ENCODE results near the gene CRELD2. TPM values are rescaled to one million over a fixed set of nuclear protein-coding genes. Genes with fewer than 3 reads are reported as not detected.

CRELD2 gene
- total and polyA plus RNA-seq, 2 donors from 2014 or later = 37.3 to 54.0 TPM

GRCh38 chr22:49873228-49873940, 45.0 kb upstream of the CRELD2 start:
- TF ChIP-seq CTCF (IDR thresholded peaks at IDR 0.05; ENCODE audit: borderline replicate concordance, extremely low read depth, insufficient read depth) = no peak
- Histone ChIP-seq H3K27ac (ENCODE audit: low read depth in 2 of 2, low read length in 2 of 2) (no peak overlapping the region), H3K36me3 (ENCODE audit: control insufficient read depth in 2 of 3, insufficient read depth in 3 of 3, low read length in 3 of 3) (peaks cover 0 to 3% (median 0%) of the 10 kb centered on the region in 3 donors), H3K4me3 (ENCODE audit: low read length in 3 of 3) (no peak overlapping the region), H3K9ac (ENCODE audit: low read length in 3 of 3) (no peak overlapping the region), H3K9me3 (ENCODE audit: control insufficient read depth in 2 of 3, insufficient read depth in 1 of 3, low read length in 3 of 3) (peaks cover 0 to 12% (median 4%) of the 10 kb centered on the region in 3 donors), H3K4me1 (ENCODE audit: control insufficient read depth in 2 of 3, insufficient read depth in 2 of 3, low read depth in 1 of 3, low read length in 3 of 3) (no peaks in the 10 kb centered on the region), H3K27me3 (ENCODE audit: control insufficient read depth, insufficient read depth, low read length) (no peaks in the 10 kb centered on the region)
- DNase-seq (no peak), FAIRE-seq (no peak)
- intact Hi-C loops (cut with DNase I) = no loop called here

GRCh38 chr22:49877642-49878041, 40.8 kb upstream of the CRELD2 start:
- no peak for FAIRE-seq
- no peaks in the 10 kb centered on the region for H3K4me1 ChIP-seq (ENCODE audit: control insufficient read depth in 2 of 3, insufficient read depth in 2 of 3, low read depth in 1 of 3, low read length in 3 of 3)
- intact Hi-C loops (cut with DNase I) = no loop called here
- no peak overlapping the region for H3K27ac ChIP-seq (ENCODE audit: low read depth in 2 of 2, low read length in 2 of 2)
- H3K36me3 ChIP-seq (ENCODE audit: control insufficient read depth in 2 of 3, insufficient read depth in 3 of 3, low read length in 3 of 3) = no peaks in the 10 kb centered on the region
- H3K27me3 ChIP-seq (ENCODE audit: control insufficient read depth, insufficient read depth, low read length) = no peaks in the 10 kb centered on the region
- no peak overlapping the region for H3K4me3 ChIP-seq (ENCODE audit: low read length in 3 of 3)
- H3K9ac ChIP-seq (ENCODE audit: low read length in 3 of 3) = no peak overlapping the region
- no peak for TF ChIP-seq CTCF (IDR thresholded peaks at IDR 0.05; ENCODE audit: borderline replicate concordance, extremely low read depth, insufficient read depth)
- H3K9me3 ChIP-seq (ENCODE audit: control insufficient read depth in 2 of 3, insufficient read depth in 1 of 3, low read length in 3 of 3) = no peaks in the 10 kb centered on the region
- DNase-seq = no peak

- no peak for FAIRE-seq
- Histone ChIP-seq H3K9me3 (ENCODE audit: control insufficient read depth in 2 of 3, insufficient read depth in 1 of 3, low read length in 3 of 3) (no peaks in the 10 kb centered on the region), H3K27ac (ENCODE audit: low read depth in 2 of 2, low read length in 2 of 2) (no peak overlapping the region), H3K27me3 (ENCODE audit: control insufficient read depth, insufficient read depth, low read length) (no peaks in the 10 kb centered on the region), H3K36me3 (ENCODE audit: control insufficient read depth in 2 of 3, insufficient read depth in 3 of 3, low read length in 3 of 3) (no peaks in the 10 kb centered on the region), H3K9ac (ENCODE audit: low read length in 3 of 3) (no peak overlapping the region), H3K4me1 (ENCODE audit: control insufficient read depth in 2 of 3, insufficient read depth in 2 of 3, low read depth in 1 of 3, low read length in 3 of 3) (no peaks in the 10 kb centered on the region), H3K4me3 (ENCODE audit: low read length in 3 of 3) (no peak overlapping the region)
- no peak for TF ChIP-seq CTCF (IDR thresholded peaks at IDR 0.05; ENCODE audit: borderline replicate concordance, extremely low read depth, insufficient read depth)
- DNase-seq = no peak
- intact Hi-C loops (cut with DNase I) = no loop called here
These were observed 40.2 kb upstream of the CRELD2 start for GRCh38 chr22:49878206-49878605.

Data from kidney (tissue), 14 donors.